CD4-positive, alpha-beta T cell (primary cell): ENCODE measurements around the gene TPCN1. TPM values are rescaled to one million over a fixed set of nuclear protein-coding genes. Genes with fewer than 3 reads are reported as not detected.
A peak's percentile ranks its signal among the peaks of the same experiment; 100 is the strongest.

ENCODE experiments used
- ATAC-seq: fragments of 200-7000 bp; cut with Tn5 transposase; one replicate; pipeline ENCODE4 v1.10.0; 2022; ENCODE audit warnings: mild to moderate bottlenecking; ENCODE audit not compliant: poor library complexity
- CTCF ChIA-PET: fragments of 350-600 bp; sonication (Branson Sonifier 250); formaldehyde crosslinking; loops from one replicate; lab custom pipeline; 2021; ENCODE audit warnings: antibody characterized with exemption, inconsistent platforms; lab: Charles Lee
- POLR2A ChIA-PET: fragments of 350-600 bp; sonication (Branson Sonifier 250); formaldehyde crosslinking; loops from one replicate; lab custom pipeline; 2021; ENCODE audit warnings: antibody characterized with exemption, inconsistent platforms; lab: Charles Lee
- DNase-seq, 14 experiments: peaks; one replicate each; pipeline ENCODE4 v3.0.0-alpha.2; 2013 to 2020; ENCODE audit warnings: mixed read lengths in 2 of 14
- H3K27ac ChIP-seq, 2 donors: one replicate each; pipeline versions ENCODE4 v1.5.1 to v1.7.0; 2013; ENCODE audit warnings: low read length in 2 of 2, low read depth in 1 of 2, mild to moderate bottlenecking in 1 of 2
- H3K27me3 ChIP-seq, 2 experiments: 1 replicate in 1 of 2; 2 replicates in 1 of 2; pipeline versions ENCODE4 v1.6.1 to v1.7.0; 2013; ENCODE audit warnings: low read length in 2 of 2, control low read depth in 1 of 2, mild to moderate bottlenecking in 1 of 2, moderate library complexity in 1 of 2; ENCODE audit not compliant: insufficient read depth in 2 of 2, control insufficient read depth in 1 of 2
- H3K36me3 ChIP-seq: one replicate; pipeline ENCODE4 v1.6.1; 2013; ENCODE audit warnings: low read length, control low read depth; ENCODE audit not compliant: insufficient read depth
- H3K4me1 ChIP-seq: one replicate; pipeline ENCODE4 v1.6.1; 2013; ENCODE audit warnings: low read length, control low read depth; ENCODE audit not compliant: insufficient read depth
- H3K4me3 ChIP-seq: one replicate; pipeline ENCODE4 v1.5.1; 2013; ENCODE audit warnings: mild to moderate bottlenecking, low read length, moderate library complexity
- H3K9me3 ChIP-seq, 2 experiments: 1 replicate in 1 of 2; 2 replicates in 1 of 2; pipeline versions ENCODE4 v1.6.1 to v1.7.0; 2013; ENCODE audit warnings: low read length in 2 of 2, mild to moderate bottlenecking in 2 of 2, control low read depth in 1 of 2, moderate library complexity in 1 of 2; ENCODE audit not compliant: control insufficient read depth in 1 of 2, insufficient read depth in 1 of 2
- H3K27ac Mint-ChIP-seq: one replicate; pipeline ENCODE4 v1.8.0; 2020; ENCODE audit warnings: mixed read lengths
- H3K27me3 Mint-ChIP-seq: one replicate; pipeline ENCODE4 v1.8.0; 2021; ENCODE audit warnings: mixed read lengths
- H3K36me3 Mint-ChIP-seq: one replicate; pipeline ENCODE4 v1.8.0; 2021; ENCODE audit warnings: low read depth, mixed read lengths
- H3K4me1 Mint-ChIP-seq: one replicate; pipeline ENCODE4 v1.8.0; 2021; ENCODE audit warnings: low read depth, mixed read lengths
- H3K4me3 Mint-ChIP-seq: one replicate; pipeline ENCODE4 v1.8.0; 2020; ENCODE audit warnings: mild to moderate bottlenecking, mixed read lengths
- H3K9me3 Mint-ChIP-seq: one replicate; pipeline ENCODE4 v1.8.0; 2020; ENCODE audit warnings: mixed read lengths
- intact Hi-C, 2 experiments: fragments of 100-400 bp; cut with DNase I in 1 of 2; cut with micrococcal nuclease in 1 of 2; formaldehyde crosslinking; loops; one replicate each; pipeline versions ENCODE4 v1.15.1 to v1.9.0; 2023 to 2025; cut with DNase I, micrococcal nuclease
- total RNA-seq, 174 experiments: library from RNA in 2 of 174; stranded (reverse) in 2 of 174; gene quantifications; one replicate each; pipeline ENCODE4 v1.2.3 and lab custom pipeline; 2021 to 2026
- TF ChIP-seq, protein P1 (sequence below): fragments of 200-600 bp; IDR thresholded peaks from one replicate; pipeline ENCODE4 v1.8.0; 2022; ENCODE audit warnings: antibody characterized with exemption, mild to moderate bottlenecking

TPCN1 gene
- total RNA-seq, 2 experiments from 2014 or later: 52.4 to 59.7 TPM

DNA sequence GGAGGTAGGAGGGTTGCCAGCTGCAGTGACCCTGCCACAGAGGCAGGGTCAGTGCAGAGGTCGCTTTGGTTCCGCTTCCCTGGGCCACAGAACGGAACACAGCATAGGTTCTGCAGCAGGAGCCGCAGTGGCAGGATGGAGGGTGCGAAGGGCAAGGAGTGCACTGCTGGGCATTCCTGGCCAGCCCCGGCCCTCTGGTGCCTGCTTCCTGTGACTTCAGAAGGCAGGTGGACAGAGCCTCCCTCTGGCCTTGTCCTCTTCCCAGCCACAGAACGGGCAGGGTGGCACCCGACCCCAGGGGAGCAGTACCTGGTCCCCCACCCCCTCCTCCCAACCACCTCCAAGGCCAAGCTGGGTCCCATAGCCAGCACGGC is 75.9 kb downstream of the TPCN1 start:
- POLR2A ChIA-PET: no interaction called here
- peaks cover 62% of the 10 kb centered on the region for H3K36me3 ChIP-seq
- ATAC-seq: no peak
- TF ChIP-seq, protein P1, sequence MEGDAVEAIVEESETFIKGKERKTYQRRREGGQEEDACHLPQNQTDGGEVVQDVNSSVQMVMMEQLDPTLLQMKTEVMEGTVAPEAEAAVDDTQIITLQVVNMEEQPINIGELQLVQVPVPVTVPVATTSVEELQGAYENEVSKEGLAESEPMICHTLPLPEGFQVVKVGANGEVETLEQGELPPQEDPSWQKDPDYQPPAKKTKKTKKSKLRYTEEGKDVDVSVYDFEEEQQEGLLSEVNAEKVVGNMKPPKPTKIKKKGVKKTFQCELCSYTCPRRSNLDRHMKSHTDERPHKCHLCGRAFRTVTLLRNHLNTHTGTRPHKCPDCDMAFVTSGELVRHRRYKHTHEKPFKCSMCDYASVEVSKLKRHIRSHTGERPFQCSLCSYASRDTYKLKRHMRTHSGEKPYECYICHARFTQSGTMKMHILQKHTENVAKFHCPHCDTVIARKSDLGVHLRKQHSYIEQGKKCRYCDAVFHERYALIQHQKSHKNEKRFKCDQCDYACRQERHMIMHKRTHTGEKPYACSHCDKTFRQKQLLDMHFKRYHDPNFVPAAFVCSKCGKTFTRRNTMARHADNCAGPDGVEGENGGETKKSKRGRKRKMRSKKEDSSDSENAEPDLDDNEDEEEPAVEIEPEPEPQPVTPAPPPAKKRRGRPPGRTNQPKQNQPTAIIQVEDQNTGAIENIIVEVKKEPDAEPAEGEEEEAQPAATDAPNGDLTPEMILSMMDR: no peak
- H3K4me3 ChIP-seq: no peak overlapping the region
- Mint-ChIP-seq H3K36me3 (peaks cover 64% of the 10 kb centered on the region), H3K4me1 (no peaks in the 10 kb centered on the region), H3K9me3 (no peaks in the 10 kb centered on the region), H3K27ac (no peak overlapping the region), H3K27me3 (no peaks in the 10 kb centered on the region), H3K4me3 (no peak overlapping the region)
- CTCF ChIA-PET: no interaction called here
- H3K27me3 ChIP-seq: no peaks in the 10 kb centered on the region
- DNase-seq: no peak
- no peaks in the 10 kb centered on the region for H3K9me3 ChIP-seq
- no peak overlapping the region for H3K27ac ChIP-seq
- H3K4me1 ChIP-seq: no peaks in the 10 kb centered on the region
- intact Hi-C loops: no loop called here

DNA sequence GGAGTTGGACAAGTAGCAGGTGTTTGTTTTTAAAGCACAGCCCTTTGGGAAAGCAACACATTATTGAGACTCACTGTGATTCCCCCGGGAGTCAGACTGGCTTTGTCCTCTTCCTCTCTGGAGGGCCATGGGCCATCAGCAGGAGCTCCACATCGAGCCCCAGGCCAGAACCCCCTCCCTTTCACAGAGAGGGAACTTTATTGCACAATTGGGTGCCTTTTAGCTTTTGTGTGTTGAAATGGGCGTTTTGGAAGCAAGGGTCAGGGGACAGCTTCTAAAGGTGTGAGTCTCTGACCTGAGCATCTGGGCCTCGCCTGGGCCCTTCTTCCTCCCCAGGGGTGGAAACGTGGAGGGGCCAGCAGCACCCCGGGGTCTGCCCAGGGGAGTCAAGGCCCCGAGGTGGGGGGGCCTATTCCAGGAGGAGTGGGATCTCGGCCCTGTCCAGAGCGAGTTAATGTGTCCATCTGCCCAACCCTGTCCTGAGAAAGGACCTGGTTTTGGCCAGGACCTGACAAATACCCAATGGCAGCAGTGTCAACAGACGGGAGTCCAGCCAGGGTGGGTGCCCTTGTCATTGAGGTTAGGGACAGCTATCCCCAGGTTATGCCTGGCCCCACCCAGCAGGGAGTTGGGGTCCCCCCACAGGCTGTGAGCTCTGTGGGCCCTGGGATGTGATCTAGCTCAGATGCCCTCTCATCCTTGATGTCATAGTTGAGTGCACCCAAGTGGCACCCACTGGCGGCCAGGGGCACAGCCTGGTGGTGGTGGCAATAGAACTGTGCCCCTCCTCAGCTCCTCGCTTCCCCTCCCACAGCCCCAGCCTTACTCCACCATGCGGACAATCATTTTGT is 76.6 kb downstream of the TPCN1 start:
- ChIA-PET CTCF (no interaction called here), POLR2A (no interaction called here)
- Mint-ChIP-seq H3K4me3 (no peak overlapping the region), H3K4me1 (peaks cover 6% of the 10 kb centered on the region), H3K9me3 (no peaks in the 10 kb centered on the region), H3K27ac (peak overlapping the region; percentile 5), H3K27me3 (no peaks in the 10 kb centered on the region), H3K36me3 (peaks cover 64% of the 10 kb centered on the region)
- H3K27ac ChIP-seq: no peak overlapping the region
- TF ChIP-seq, protein P1: no peak
- DNase-seq (no peak), ATAC-seq (no peak)
- H3K36me3 ChIP-seq: peaks cover 62% of the 10 kb centered on the region
- H3K4me1 ChIP-seq: peaks cover 3% of the 10 kb centered on the region
- H3K27me3 ChIP-seq: no peaks in the 10 kb centered on the region
- no peaks in the 10 kb centered on the region for H3K9me3 ChIP-seq
- intact Hi-C loops: no loop called here
- H3K4me3 ChIP-seq: no peak overlapping the region

DNA sequence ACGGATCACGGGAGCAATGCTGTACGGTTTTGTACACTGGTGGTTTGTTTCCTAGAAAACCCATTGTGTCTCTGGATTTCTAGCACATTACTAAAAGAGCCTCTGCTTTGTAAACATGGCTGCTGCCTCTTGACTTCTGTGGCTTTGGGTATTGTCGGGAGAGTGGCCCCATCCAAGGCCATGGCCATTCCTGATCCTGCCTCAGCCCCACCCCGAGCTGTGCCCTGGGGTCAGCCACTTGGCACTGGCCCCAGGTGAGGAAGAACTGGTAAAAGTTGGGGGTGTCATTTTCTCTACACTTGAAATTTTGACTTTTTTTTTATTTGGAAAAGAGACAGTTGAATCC is 77.2 kb downstream of the TPCN1 start:
- H3K4me1 ChIP-seq: peaks cover 9% of the 10 kb centered on the region
- H3K27me3 ChIP-seq: no peaks in the 10 kb centered on the region
- Mint-ChIP-seq H3K9me3 (no peaks in the 10 kb centered on the region), H3K36me3 (peaks cover 64% of the 10 kb centered on the region), H3K4me1 (peaks cover 12% of the 10 kb centered on the region), H3K4me3 (no peak overlapping the region), H3K27ac (peak overlapping the region; percentile 5), H3K27me3 (no peaks in the 10 kb centered on the region)
- no peak for DNase-seq
- ChIA-PET CTCF (no interaction called here), POLR2A (no interaction called here)
- H3K36me3 ChIP-seq: peaks cover 58% of the 10 kb centered on the region
- TF ChIP-seq, protein P1: no peak
- intact Hi-C loops: no loop called here
- ATAC-seq: no peak
- H3K9me3 ChIP-seq: no peaks in the 10 kb centered on the region
- H3K27ac ChIP-seq: no peak overlapping the region
- no peak overlapping the region for H3K4me3 ChIP-seq
